GM19025 (cell line): ENCODE measurements around the gene TMEM117.

ENCODE experiments used
- ATAC-seq: cut with Tn5 transposase; IDR thresholded peaks from one replicate; pipeline ENCODE4 v1.9.1; 2021; ENCODE audit warnings: mild to moderate bottlenecking, low read depth, moderate library complexity; ENCODE audit not compliant: unreplicated experiment

Gene TMEM117

GRCh38 chr12:44259890-44260289, 424.0 kb downstream of the TMEM117 start:
- ATAC-seq: no peak

GRCh38 chr12:44260581-44260980, 424.7 kb downstream of the TMEM117 start:
- no peak for ATAC-seq

DNA sequence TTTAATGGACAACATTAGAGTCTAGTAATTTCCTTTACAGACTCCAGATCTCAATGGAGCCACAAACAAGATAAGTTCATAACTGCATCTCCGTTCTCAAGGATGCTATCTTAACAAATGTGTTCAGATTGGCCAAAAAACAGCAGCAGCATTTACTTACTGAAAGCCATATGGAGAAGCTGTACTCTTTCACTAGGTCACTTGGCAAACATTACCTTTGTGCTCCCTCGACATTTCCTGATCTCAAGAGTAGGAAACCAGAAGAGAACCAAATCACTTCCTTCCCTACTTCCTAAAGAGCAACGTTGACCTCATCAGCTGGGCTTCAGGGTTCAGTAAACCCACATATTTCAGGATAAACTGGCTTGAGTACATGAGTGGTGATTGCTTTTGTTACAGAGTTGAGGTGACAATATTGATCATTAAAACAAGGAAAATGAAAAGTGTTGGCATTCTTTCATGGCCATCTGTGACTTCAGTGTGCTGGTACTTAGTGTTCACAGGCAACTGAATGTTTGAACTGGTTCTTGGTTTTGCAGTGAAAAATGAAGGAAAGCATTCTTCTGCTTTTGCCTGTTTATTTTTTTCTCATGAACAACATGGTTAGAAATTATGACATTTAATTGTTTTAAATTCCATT, 449.6 kb downstream of the TMEM117 start:
- no peak for ATAC-seq

- no peak for ATAC-seq
These were observed 450.5 kb downstream of the TMEM117 start for GRCh38 chr12:44286336-44286735.

- ATAC-seq: no peak
These were observed 451.1 kb downstream of the TMEM117 start for GRCh38 chr12:44286821-44287505.

DNA sequence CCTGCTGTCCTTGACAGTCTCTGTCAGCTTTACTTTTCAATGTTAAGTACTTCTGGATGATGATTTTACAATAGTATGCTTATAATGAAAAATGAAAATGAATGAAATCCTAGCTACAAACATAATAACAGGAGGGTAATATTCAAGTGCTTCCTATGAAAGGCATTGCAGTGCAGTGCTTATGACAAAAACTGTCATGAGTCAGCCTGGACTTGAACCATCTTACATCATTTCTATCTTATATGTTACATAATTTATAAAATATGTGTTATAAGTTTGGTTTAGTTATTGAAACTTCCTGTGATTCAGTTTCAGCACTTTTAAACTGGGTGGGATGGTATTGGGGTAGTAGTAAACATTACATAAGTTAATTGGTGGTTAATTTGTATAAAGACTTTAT, 451.7 kb downstream of the TMEM117 start:
- no peak for ATAC-seq

- peak; percentile 85 for ATAC-seq
These were observed 458.8 kb downstream of the TMEM117 start for GRCh38 chr12:44294649-44295048.

DNA sequence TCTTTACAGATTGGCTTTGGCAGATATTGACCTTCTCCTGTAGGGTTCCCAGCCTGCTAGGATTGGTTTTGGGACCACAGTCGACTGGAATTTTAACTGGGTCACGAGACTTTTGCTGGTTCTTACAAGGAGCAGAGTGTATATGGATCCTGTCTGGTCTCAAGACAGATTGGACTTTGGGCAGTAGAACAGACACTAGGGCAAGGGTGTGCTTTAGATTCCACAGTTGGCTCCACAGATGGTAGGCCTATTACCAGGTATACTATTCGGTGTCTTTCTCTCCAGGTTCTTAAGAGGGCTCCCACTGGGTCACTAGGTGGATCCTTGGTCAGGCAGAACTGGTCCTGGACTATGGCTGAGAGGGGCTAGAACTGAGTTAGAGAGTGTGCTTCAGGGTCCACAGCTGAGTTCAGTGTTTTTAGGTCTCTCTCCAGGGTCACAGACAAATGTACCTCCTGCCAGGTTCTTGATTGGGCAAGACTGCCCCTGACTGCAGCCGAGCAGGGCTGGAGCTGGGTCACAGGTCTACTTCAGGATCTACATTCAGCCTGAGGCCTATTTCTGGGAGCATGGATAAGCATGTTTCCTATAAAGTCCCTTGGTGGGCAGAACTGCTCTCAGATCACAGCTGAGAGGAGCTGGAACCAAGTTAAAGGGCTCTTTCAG, 460.2 kb downstream of the TMEM117 start:
- ATAC-seq: no peak

- ATAC-seq: no peak
These were observed 460.8 kb downstream of the TMEM117 start for GRCh38 chr12:44296624-44297197.

DNA sequence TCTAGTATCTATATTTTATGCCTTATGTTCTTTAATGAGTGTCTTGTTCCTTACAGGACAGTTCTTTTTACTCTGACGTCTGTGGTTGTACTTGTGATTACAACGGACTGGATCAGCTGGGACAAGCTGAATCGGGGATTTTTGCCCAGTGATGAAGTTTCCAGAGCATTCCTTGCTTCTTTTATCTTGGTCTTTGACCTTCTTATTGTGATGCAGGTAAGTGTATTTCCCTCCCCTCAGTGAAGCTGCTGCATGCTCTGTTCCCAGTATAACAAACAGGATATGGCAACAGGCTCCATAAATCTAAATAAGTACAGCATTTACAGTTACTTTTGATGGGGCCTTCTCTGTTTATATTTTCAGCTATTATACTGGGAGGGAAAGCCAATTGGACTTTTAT, 463.6 kb downstream of the TMEM117 start:
- ATAC-seq: no peak

GRCh38 chr12:44307506-44308168, 471.8 kb downstream of the TMEM117 start:
- no peak for ATAC-seq

GRCh38 chr12:44313188-44313587, 477.3 kb downstream of the TMEM117 start:
- ATAC-seq: no peak

- no peak for ATAC-seq
These were observed 478.2 kb downstream of the TMEM117 start for GRCh38 chr12:44314007-44314500.

DNA sequence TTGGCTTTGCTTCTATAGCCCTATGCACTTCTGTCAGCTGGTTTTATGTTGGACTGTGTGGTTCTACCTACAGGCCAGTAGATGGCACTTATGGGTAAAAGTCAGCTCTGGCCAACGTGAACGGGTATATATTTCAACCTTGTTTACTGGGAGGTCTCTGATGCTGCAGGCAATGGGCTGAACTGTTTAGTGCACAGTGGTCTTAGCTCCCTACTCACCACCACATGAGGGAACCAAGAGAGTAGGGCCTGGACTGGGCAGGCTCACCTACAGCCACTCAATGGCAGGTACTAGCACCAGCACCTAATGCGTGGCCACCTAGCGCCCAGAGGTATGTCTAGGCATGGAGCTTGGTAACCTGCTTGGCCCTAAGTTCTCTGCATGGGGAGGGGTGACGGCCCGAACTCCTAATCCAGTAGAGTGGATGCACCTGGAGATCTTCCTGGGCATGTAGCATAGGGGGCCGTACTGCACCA, 481.8 kb downstream of the TMEM117 start:
- ATAC-seq: peak; percentile 73

GRCh38 chr12:44331269-44331668, 495.4 kb downstream of the TMEM117 start:
- ATAC-seq: no peak

- ATAC-seq: no peak
These were observed 498.5 kb downstream of the TMEM117 start for GRCh38 chr12:44334347-44334746.

DNA sequence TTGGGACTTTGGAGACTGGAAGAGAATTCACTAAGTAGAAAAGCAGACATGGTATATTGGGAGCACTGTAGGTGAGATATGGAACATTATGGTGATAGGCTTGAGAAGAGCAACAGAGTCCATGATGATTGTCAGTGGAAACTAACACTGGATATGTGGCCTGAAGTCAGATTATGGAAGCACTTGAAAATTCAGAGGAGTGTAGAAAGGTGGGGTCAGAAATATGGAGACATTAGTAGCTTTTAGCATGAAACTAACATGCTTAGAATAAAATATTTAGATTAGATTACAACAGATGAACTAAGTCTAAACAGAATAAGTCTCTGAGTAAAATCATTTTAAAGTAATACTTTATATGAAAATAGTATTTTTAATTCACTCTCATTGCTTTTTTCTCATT, 499.1 kb downstream of the TMEM117 start:
- ATAC-seq: no peak

DNA sequence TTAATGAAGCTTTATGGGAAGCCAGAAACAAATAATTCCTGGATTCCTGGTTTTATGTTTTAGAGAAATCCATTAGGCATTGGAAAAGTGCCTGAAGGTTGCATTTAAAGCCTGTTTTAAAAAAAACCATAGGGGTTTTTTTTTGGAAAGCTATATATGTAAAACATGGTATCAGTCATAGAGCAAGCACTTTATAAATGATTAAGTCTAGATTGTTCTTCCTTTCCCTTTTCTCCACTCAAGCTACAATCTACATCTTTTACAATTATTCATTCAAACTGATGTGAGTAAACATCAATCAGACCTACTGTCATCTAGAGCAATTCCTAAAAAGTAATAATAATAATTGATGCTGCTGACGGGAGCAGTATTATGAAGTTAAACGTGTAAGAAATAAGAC, 500.7 kb downstream of the TMEM117 start:
- ATAC-seq: no peak

DNA sequence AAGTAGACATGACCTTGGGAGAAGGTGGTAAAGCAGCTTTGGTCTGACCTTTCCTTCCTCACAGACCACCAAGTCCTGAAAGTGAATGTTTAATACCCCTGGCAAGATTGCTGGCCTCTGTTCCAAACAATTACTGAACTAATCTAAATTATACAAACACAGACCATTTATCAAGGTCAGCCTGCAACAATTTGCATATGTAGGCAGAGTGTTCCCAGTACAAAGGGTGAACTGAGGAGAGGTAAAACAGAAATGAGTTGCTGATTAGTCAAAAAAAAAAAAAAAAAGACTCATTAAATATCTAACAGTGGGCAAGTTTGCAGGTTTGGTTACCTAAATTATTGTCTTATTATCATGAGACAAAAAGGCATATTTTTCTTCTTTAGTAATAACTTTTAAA, 506.5 kb downstream of the TMEM117 start:
- ATAC-seq: no peak

- no peak for ATAC-seq
These were observed 511.3 kb downstream of the TMEM117 start for GRCh38 chr12:44347145-44347544.

DNA sequence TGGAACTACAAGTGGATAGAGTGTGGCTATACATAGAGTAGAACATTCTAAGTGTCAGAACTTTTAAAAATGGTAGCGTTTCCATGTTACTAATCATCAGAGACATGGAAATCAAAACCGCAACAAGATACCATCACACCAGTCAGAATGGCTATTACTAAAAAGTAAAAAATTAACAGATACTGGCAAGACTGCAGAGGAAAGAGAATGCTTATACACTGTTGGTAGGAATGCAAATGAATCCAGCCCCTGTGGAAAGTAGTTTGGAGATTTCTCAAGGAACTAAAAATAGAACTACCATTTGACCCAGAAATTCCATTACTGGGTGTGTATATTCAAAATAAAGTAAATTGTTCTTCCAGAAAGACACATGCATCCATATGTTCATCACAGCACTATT, 521.6 kb downstream of the TMEM117 start:
- ATAC-seq: no peak
